Right ventricle myocardium inferior (tissue), 1 donor: ENCODE results near the gene RIPPLY3. TPM values are rescaled to one million over a fixed set of nuclear protein-coding genes. Genes with fewer than 3 reads are reported as not detected.
"Not testable (repeated sequence)": the region's sequence is repeated elsewhere in the genome, so short reads cannot be mapped to it uniquely, and the experiment has no call there.

ENCODE experiments used
- ATAC-seq: fragments of 200-7000 bp; cut with Tn5 transposase; one replicate; pipeline ENCODE4 v1.9.1; 2020; ENCODE audit warnings: mild to moderate bottlenecking, moderate library complexity
- DNase-seq: peaks from one replicate; pipeline ENCODE4 v3.0.0; 2021; ENCODE audit errors: missing footprints
- intact Hi-C: fragments of 100-400 bp; cut with DNase I; formaldehyde crosslinking; loops from one replicate; pipeline ENCODE4 v1.11.0; 2022
- total RNA-seq: library from RNA; stranded (reverse); fragmentation: NEBNext Ultra II Directional; extraction: Animal tissue kit (Norgen Biotek cat#: 25700); gene quantifications from one replicate; pipeline ENCODE4 v1.2.1, GENCODE V29; 2021
- donor health status: DM: no; HTN: yes; CAD: no; lungs with severe emphysema.

RIPPLY3 gene
- total RNA-seq, 1 donor from 2014 or later = not detected

DNA sequence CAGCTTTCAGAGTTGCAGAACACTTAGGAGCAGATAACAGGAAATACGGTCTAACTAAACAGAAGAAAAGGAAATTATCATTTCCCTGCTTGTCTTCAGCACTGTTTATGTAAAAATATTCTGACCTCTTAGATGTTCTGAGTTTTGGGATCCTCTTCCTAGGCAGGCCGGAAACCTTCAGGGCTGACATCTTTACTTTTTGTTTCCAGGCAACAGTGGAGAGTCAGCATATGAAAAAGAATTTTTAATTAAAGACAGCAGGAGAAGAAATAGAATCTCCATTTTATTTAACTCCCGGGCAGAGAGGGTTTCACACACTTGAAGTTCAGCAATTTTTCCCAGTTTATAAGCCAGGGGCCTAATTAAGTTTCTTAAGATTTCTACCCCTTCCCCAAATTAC is 5.1 kb upstream of the RIPPLY3 start:
- no peak for ATAC-seq
- intact Hi-C loops = no loop called here
- DNase-seq = no peak

DNA sequence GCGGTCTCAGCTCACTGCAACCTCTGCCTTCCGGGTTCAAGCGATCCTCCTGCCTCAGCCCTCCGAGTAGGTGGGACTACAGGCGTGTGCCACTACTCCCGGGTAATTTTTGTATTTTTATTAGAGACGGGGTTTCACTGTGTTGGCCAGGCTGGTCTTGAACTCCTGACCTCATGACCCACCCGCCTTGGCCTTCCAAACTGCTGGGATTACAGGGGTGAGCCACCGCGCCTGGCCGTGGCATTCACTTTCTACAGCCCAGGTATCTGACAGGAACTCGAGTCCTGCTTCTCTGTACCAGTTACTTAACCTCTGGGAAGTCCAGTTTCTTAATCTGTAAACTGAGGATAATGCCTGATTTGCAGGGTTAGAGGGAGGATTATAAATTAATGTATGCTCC is 3.7 kb upstream of the RIPPLY3 start:
- ATAC-seq, DNase-seq, intact Hi-C loops: not testable (repeated sequence)

DNA sequence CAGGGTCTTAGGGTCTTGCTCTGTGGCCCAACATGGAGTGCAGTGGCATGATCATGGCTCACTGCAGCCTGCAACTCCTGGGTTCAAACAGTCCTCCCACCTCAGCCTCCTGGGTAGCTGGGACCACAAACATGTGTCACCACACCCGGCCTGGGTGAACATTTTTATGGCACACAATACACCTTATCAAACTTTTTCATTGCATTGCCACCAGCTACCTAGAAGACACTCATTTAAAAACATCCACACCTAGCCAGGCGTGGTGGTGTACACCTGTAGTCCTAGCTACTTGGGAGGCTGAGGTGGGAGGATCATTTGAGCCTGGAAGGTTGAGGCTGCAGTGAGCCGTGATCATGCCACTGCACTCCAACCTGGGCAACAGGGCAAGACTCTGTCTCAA is 2.6 kb upstream of the RIPPLY3 start:
- DNase-seq, ATAC-seq, intact Hi-C loops: not testable (repeated sequence)

DNA sequence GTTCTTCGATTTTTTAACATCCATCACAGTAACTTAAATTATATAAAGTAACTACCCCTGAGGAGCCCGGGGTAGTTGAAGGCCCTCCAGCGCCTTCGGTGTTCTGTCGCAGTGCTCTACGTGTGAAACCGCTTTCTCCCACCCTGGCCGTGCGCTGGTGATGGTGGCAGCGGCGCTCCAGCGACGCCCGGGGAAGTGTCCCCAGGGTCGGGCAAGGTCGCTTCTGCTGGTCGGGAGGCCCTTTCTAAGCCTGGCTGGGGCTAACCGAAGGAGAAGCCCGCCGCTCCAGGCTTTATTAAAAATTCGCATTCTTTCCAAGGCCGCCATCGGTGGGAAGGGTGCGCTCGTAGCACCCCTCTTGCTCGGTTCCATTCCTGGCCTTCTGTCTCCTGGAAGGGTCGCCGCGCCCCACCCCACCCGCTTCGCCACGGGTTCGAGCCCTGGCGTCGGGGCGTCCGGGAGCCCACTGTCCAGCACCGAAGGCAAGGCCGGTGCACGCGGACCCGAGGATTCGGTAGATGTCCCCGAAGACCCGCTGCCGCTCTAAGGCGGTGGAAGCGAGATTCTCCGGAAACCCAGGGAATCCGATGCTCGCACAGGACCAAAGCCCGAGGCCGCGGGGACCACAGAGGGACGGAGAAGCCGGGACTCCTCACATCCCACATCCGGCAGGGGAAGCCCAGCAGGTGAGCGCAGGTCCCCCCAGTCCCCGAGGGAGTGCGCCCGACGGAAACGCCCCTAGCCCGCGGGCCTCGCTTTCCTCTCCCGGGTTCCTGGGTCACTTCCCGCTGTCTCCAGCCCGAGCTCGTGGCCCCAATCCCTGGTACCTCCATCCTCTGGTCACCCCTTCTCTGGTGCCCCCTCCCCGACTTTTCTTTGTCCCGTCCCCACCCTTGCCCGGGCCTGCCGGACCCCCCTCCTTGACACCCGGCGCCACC is 685 bp upstream of the RIPPLY3 start:
- no peak for ATAC-seq
- no peak for DNase-seq

DNA sequence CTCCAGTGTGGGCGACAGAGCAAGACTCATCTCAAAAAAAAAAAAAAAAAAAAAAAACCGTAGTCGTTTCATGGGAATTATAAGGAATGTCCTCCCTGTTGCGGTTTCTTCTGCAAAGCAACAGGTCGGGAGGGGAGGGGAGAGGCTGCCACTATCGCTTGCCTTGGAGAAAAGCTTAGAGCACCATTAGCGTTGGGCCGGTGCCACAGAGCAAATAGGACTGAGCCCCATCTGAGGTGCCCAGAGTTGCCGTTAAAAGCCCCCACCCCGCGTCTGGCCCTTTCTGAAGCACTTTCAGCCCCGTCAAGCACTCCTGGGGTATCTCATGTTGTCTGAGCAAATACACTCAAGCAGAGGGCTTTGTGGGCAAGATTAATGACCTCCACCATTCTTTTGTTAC is 2.2 kb downstream of the RIPPLY3 start:
- no peak for DNase-seq
- no peak for ATAC-seq
- intact Hi-C loops = no loop called here

More for the DNA sequence above, 685 bp upstream of the RIPPLY3 start:
- intact Hi-C loops = no loop called here

DNA sequence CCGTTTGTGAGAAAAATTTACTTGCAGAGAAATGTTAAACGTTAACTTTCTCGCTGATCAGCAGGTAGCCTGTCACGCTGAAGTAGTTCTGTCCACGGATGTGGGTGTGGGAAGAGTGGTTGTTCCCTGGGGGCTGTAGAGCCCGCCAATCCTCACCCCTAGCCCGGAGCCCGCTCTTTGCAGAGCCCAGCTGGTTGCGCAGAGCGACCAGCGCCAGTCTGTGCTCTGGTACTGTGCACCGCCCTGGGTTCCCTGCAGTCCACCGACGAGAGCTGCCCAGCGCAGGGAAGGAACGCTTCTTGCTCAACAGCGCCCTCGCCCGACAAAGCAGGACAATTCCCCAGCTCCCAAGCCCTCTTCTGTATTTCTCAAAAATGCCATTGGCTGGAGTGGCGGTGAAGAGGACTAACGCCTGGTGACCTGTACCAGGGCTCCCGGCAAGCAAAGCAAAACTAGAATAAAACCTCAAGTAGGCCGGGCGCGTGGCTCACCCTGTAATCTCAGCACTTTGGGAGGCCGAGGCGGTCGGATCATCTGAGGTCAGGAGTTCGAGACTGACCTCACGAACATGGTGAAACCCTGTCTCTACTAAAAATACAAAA is 3.3 kb downstream of the RIPPLY3 start:
- DNase-seq (peak; percentile 86), ATAC-seq (peak; percentile 96)
- intact Hi-C loops = no loop called here

DNA sequence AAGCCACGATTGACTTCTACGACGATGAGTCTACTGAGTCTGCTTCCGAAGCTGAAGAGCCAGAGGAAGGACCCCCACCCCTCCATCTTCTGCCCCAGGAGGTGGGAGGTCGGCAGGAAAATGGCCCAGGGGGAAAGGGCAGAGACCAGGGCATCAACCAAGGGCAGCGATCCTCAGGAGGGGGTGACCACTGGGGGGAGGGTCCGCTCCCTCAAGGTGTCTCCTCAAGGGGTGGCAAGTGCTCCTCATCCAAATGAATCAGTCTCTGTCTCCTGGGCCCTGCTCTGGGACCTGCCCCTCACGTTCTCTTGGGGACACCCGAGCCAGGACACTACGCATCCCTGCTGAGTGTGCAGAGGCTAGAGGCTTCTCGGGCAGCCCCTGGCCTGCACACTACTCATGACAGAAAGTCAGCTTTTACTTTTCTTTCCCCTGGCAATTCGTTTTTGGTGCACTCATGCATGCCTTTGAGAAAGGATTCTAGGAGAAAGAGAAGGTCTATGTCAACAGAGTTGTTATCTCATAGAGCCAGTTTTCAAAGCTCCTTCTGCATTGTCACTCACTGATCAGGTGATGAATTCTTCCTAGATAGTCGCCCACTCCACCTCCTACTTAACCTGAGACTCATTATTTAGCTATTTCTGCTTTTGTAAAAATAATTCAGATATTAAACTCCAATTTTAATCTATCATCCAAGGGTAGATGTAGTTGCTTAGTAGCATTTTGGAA is 11.6 kb downstream of the RIPPLY3 start:
- ATAC-seq (no peak), DNase-seq (no peak)

DNA sequence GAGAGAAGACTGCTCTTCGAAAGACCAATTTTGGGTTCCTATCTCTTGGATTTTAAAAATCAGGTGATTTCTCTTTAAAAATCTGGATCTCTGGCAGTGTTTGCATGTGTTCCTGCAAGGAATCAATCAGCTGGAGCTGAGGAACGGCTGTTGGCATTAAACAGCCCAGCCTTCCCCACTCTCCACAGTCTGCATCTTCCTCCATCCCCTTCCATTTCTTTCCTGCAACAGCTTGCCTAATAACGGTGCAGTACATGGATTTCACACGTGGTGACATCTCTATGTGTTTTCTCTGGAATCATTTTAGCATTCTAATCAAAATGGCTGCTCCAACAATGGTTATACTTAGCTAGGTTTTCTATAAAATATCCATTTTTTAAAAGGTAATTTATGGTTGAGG is 20.0 kb downstream of the RIPPLY3 start:
- no peak for DNase-seq
- intact Hi-C loops = no loop called here
- no peak for ATAC-seq

More for the DNA sequence above, 11.6 kb downstream of the RIPPLY3 start:
- intact Hi-C loops = no loop called here

DNA sequence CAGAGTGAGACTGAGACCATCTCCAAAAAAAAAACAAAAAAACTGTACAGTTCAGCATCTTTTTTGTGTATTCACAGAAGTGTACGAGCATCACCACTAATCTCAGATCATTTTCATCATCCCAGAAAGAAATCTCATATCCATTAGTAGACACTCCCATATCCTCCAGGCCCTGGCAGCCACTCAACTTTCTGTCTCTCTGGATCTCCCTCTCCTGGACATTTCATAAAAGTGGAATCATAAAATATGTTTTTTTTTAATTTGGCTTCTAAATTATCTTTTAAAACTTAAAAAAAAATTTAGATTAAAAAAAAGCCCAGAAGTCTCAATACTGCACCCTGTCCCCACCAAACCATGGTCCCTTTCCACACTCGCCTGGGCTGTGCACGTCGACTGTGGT is 22.1 kb downstream of the RIPPLY3 start:
- no peak for DNase-seq
- no peak for ATAC-seq
- intact Hi-C loops = no loop called here

DNA sequence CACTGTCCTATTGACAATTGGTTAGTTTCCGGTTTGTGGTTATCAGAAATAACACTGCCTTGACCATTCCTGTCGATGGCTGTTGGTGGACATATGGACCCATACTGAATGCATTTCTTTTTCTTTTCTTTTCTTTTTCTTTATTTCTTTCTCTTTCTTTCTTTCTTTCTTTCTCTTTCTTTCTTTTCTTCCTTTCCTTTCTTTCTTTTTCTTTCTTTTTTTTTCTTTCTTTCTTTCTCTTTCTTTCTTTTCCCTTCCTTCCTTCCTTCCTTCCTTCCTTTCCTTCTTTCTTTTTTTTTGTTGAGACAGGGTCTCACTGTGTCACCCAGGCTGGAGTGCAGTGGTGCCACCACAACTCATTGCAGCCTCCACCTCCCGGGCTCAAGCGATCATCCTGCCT is 24.4 kb downstream of the RIPPLY3 start:
- intact Hi-C loops = no loop called here
- ATAC-seq = no peak
- DNase-seq = no peak

DNA sequence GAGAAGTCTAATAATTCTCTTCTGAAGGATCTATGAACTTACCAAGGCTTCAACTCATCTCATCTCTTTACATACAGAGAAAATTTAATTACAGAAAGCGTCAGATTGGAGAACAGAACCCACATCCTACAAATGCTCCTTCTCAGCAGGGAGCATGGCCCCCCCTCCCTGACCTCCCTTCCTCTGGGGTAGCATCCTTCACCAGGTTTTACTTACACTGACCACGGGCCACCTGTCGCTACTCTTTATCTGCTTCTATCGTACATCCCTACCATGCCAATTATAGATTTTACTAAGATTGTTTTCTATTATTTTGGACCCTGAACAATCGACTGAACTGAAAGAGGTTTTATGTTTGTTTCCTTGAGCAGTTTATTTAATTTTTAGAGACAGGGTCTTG is 25.8 kb downstream of the RIPPLY3 start:
- no peak for ATAC-seq
- no peak for DNase-seq
- intact Hi-C loops = no loop called here

DNA sequence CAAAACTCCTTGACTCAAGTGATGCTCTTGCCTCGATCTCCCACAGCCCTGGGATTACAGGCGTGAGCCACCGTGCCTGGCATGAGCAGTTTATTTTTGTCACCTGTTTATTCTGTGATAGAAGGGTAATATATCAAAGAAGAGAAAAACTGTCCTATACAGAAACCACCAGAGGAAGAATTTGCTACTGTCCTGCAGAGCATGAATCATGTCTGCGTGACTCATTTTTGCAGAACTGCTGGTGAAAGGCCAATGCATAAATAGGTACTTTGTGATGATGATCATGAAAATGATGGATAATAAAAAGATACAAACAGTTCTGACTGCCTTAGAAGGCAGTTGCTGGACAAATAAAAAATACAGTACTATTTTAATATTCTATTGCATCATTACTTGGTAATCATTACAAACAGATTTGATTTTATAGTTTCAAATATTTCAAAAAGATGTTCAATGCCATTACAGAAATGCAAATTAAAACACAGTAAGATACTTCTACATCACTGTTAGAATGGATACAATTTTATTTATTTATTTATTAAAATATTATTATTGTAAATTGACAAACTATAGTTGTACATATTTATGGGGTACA is 26.5 kb downstream of the RIPPLY3 start:
- intact Hi-C loops = no loop called here
- DNase-seq (no peak), ATAC-seq (no peak)

DNA sequence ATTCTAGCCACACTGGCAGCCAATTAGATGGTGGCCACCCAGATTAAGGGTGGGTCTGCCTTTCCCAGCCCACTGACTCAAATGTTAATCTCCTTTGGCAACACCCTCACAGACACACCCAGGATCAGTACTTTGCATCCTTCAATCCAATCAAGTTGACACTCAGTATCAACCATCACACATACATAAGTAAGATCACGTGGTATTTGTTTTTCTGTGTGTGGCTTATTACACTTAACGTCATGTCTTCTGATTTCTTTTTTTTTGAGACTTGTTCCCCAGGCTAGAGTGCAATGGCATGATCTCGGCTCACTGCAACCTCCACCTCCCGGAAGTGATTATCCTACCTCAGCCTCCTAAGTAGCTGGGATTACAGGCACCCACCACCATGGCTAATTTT is 27.9 kb downstream of the RIPPLY3 start:
- intact Hi-C loops, DNase-seq, ATAC-seq: not testable (repeated sequence)

DNA sequence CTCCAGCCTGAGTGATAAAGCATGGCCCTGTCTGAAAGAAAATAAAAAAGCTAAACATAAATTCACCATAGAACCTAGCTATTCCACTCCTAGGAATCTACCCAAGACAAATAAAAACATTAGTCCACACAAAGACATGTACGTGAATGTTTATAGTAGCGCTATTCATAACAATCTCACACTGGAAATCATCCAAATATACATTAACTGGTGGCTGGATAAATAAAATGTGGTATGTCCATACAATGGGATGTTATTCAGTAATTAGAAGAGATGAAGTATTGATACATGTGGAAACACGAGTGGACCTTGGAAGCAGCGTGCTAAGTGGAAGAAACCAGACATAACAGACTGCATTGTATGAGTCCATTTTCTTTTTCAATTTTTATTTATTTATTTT is 29.7 kb downstream of the RIPPLY3 start:
- no peak for DNase-seq
- ATAC-seq = no peak
- intact Hi-C loops = no loop called here

DNA sequence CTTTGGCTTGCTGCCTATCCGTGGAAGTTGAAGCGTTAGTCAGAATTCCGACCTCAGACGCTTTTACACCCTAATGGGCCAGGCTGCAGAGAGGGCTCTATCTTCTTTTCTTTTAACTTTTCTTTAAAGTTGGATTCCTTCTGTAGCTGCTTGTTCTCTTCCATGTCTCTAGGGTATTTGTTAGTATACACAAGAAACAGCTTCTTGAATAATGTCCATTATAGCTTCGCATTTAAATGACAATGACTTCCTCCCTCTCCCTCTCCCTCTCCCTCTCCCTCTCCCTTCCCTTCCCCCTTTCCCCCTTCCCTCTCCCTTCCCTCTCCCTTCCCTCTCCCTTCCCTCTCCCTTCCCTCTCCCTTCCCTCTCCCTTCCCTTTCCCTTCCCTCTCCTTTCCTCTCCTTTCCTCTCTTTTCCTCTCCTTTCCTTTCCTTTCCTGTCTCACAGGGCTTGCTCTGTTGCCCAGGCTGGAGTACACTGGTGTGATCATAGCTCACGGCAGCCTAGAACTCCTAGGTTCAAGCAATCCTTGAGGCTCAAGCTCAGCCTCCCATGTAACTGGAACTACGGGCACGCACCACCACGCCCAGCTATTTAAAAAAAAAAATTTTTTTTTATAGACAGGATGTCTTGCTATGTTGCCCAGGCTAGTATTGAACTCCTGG is 33.0 kb downstream of the RIPPLY3 start:
- intact Hi-C loops = no loop called here
- no peak for ATAC-seq
- DNase-seq = no peak

DNA sequence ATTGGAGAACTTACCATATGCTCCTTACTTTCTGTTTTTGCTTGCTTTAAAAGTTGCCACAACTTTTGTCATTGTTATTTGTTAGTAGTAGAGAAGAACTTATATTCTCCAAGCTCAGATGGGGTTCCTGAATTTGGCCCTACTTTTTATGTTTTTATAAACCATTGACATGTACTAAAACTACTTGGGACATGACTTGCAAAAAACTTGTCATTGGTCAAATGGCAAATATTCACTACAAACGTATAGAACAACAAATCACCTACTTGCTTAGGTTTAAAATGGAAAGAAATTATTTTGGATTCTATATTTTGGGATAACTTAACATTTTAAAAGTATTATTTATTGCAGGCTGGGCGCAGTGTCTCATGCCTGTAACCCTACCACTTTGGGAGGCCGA is 33.7 kb downstream of the RIPPLY3 start:
- ATAC-seq (no peak), DNase-seq (no peak)
- intact Hi-C loops = no loop called here

DNA sequence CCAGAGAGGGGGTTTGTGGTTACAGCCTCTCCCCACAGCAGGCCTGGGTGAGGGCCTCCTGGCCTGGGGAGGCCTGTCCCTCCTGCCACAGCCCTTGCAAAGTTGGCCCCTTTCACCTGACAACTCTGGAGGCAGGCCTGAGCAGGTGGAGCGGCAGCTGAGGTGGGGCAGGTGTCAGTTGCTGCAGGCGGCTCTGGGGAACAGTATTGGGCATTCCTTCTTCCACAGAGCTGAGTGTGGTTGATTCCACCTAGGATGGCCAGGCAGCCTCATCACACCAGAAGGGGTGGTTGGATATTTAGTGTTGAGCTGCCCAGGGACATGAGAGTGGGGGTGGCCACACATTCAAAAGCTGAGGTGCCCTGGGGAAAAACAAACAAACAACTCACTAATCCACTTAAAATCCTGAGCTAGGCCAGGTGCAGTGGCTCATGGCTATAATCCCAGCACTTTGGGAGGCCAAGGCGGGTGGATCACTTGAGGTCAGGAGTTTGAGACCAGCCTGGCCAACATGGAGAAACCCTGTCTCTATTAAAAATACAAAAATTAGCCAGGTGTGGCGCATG is 35.3 kb downstream of the RIPPLY3 start:
- intact Hi-C loops = no loop called here
- ATAC-seq = no peak
- DNase-seq = no peak

DNA sequence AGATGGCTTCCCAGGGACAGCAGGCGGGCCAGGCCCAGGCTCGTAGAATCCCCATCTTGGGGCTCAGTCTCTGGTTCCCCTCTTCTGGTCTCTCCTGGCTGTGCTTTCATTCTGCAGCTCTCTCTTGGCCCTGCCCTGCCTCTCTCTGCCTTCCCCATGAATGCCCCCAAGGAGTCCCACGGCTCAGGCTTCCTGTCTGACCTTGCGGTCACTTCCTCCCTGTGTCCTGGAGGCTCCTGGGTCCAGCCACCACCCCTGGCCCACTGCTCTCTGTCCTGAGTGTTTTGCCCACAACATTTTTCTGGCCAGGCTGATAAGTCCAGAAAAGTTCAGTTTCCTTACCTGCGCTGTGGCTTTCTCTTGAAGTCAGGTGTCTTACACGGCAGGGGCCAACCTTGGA is 37.3 kb downstream of the RIPPLY3 start:
- intact Hi-C loops = no loop called here
- ATAC-seq = no peak
- DNase-seq = no peak
